RKO (cell line): ENCODE results near the gene DNAAF1.
A peak's percentile ranks its signal among the peaks of the same experiment; 100 is the strongest.
"Not testable (repeated sequence)": the region's sequence is repeated elsewhere in the genome, so short reads cannot be mapped to it uniquely, and the experiment has no call there.

Experiments used
- DNase-seq: peaks from one replicate; pipeline ENCODE4 v3.0.0-alpha.2; 2016; ENCODE audit warnings: low spot score

Gene DNAAF1

DNA sequence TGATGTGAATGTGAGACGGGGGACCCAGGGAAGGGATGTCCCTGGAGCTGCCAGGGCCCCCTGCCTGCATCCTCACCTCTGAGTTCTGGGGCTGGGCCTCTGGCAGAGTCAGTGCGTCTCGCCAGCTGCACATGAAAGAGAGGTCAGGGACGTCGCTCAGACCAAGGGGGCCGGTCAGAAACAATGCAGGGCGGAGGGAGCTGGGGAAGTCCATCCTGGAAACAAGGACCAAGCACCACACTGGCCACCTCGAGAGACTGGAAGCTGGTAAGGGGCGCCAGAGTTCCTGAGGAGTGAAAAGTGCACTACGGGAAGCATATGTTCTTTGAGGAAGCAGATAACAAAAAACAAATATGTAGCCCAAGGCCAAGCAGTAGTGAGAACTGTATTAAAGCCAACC is 39.7 kb downstream of the DNAAF1 start:
- no peak for DNase-seq

DNA sequence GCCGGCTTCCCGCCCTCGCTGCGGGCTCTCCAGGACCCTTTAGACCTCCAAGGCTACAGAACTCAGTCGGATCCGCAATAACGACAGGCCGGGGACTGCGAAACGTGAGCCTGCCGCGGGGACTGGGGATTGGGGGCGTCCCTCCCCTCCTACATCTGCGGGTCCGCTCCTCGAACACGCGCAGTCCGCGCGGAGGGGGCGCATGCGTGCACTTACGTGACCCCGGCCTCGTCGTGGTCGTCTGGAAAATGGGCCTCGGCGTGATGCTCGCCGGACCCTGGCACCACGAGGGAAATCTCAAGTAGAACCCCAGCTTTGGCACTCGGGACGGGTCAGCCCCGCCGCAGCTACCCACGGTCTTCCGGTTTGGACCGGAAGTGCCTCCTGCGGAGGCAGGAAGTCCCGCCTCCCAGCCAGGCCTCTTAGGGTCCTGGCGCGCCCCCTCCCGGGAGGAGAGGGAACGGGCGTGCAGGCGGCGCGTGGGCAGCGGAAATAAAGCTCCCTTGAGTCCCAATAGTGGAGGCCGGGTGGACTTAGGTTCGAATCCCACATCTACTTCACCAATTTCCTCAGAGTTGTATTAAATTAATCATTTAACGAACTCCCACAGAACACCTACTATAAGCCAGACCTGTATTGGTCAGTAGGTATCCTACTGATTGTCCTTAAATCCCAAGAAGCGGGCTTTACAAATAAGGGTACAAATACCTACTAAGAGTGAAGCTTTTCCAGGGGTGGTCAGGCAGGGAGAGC is 41.8 kb downstream of the DNAAF1 start, which contains the start of gene TAF1C:
Gene TAF1C, minus strand, starts transcription at position 373 of the 753 bp plus-strand sequence. CDS start 2,069 bp downstream, outside the sequence.
- DNase-seq, result peak; percentile 92

DNA sequence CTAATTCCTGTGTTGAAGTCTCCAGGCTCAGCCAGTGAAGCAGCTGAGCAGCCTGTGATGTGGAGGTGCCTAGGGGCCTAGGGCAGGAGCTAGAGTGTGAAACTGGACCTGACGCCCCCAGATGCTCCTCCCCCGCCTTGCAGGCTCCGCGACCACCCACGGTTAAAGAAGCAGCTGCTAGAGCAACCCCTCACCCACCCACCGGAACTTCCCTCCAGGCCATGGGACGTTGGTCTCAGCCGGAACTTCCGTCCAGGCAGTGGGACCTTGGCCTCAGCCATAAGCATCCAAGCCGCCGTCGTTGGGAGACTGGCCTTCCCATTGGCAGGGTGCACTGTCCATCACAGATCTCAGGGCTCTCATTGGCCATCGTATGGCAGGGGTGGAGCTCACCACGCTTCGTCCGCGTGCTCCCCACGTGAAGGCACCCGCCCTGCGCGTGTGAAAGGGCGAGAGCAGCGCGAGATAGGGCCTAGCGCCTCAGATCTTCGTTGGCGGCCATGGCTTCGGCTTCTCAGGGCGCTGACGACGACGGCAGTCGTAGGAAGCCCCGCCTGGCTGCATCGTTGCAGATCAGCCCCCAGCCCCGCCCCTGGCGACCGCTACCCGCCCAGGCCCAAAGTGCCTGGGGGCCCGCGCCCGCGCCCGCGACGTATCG is 45.8 kb downstream of the DNAAF1 start, which contains the start of gene ADAD2:
Gene ADAD2, plus strand, starts transcription at position 427 of the 658 bp plus-strand sequence. Its CDS starts 74 bp downstream, at position 501.
- no peak for DNase-seq

DNA sequence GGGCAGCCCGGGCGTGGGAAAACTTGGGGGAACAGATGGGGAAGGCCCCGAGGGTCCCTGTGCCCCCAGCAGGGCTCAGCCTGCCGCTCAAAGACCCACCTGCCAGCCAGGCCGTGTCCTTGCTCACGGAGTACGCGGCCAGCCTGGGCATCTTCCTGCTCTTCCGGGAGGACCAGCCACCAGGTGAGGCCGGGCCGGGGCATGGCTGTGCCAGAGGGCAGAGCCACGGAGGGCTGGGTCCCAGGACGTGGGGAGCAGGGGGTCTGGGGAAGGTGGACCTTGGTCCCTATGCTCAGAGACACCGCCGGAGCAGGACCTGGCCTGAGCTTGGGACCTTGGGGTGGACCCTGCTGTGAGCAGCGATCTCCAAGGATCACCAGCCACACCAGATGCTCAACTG is 46.4 kb downstream of the DNAAF1 start:
- no peak for DNase-seq

GRCh38 chr16:84193480-84193879 is 48.4 kb downstream of the DNAAF1 start:
- DNase-seq, result no peak

GRCh38 chr16:84194018-84194417 is 48.9 kb downstream of the DNAAF1 start:
- no peak for DNase-seq

- no peak for DNase-seq
Observed at GRCh38 chr16:84194470-84195200, 49.5 kb downstream of the DNAAF1 start.

DNA sequence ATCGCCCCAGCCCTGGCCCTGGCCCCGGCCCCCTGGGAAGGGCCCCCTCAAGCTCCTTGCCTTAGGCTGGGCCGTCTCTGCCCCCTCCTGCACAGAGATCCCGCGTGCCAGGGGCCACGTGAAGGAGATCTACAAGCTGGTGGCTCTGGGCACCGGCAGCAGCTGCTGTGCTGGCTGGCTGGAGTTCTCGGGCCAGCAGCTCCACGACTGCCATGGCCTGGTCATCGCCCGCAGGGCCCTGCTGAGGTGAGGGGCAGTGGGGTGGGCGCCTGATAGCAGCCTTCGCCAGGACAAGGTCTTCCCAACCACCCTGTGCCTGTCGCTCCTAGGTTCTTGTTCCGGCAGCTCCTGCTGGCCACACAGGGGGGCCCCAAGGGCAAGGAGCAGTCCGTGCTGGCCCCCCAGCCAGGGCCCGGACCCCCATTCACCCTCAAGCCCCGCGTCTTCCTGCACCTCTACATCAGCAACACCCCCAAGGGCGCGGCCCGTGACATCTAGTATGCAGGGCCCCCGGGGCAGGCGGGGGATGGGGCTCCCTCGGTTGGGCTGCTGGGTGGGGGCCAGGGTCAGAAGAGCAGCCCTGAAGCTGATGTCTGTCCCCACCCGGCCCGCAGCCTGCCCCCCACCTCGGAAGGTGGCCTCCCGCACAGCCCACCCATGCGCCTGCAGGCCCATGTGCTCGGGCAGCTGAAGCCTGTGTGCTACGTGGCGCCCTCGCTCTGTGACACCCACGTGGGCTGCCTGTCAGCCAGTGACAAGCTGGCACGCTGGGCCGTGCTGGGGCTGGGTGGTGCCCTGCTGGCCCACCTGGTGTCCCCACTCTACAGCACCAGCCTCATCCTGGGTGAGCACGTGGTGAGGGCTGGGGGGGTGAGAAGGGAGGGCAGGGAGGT is 50.3 kb downstream of the DNAAF1 start:
- no peak for DNase-seq

DNA sequence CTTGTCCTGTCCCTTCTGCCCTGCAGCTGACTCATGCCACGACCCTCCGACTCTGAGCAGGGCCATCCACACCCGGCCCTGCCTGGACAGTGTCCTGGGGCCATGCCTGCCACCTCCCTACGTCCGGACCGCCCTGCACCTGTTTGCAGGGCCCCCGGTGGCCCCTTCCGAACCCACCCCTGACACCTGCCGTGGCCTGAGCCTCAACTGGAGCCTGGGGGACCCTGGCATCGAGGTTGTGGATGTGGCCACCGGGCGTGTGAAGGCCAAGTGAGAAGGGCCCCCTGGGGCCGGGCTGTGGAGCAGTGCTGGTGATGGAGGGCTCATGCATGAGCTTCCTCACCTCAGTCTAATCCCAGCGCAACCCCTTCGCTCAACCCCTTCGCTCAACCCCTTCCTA is 51.0 kb downstream of the DNAAF1 start:
- DNase-seq, result no peak

- DNase-seq, result no peak
Observed at GRCh38 chr16:84196727-84197394, 51.8 kb downstream of the DNAAF1 start.

- no peak for DNase-seq
Observed at GRCh38 chr16:84197466-84198128, 52.5 kb downstream of the DNAAF1 start.

DNA sequence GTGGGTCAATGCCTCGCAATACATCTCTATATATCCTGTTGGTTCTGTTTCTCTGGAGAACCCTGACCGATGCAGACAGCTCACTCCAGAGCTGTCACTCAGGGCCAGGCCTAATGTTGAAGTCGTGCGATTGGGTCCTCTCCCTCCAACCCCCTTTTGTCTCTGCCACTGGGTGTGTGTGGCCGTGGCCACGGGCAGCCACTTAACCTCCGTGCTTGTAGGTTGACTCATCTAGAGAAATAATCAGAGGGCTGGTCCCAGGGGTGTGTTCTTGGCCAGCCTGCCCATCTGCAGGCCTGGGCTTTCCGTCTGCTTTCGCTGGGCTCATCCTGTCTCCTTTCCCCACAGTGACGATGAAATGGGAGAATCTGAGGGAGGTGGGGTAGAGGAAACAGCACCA is 53.3 kb downstream of the DNAAF1 start:
- no peak for DNase-seq

DNA sequence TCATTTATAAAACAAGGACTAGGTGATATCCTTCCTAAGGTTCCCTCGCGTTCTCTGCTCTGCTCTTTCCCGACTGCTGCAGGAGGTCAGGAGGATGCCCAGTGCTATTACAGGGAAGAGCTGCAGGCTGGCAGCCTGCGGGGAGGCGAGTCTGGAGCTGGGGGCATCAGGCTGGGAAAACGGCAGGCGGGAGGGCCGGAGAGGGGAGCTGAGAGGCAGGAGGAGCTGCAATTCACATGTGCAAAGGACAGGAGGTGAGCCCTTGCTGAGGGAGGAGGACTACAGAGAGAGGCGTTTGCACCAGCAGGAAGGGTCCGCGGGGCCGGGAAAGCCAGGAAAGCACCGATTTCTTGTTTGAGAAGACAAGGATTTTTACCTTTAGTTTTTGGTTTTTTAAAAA is 54.0 kb downstream of the DNAAF1 start:
- DNase-seq, result no peak

DNA sequence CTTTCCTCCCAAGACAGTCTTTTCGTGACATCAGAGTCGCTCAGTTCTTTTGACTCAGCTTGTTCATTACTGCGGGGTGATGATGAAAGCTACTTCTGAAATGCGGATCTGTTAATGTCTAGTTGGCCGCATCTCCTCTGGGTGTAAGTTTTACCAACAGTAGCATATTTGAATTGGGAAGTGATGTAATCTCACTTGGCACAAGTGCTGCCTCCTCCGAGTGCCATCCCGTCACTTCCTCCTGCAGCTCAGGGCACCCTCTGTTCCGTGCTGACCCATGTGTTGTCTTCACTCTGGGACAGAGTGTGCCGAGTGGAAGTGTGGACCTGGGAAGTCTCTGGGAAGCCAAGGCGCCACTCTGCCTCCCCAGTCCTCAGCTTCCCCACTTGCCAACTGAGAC is 54.8 kb downstream of the DNAAF1 start:
- no peak for DNase-seq

DNA sequence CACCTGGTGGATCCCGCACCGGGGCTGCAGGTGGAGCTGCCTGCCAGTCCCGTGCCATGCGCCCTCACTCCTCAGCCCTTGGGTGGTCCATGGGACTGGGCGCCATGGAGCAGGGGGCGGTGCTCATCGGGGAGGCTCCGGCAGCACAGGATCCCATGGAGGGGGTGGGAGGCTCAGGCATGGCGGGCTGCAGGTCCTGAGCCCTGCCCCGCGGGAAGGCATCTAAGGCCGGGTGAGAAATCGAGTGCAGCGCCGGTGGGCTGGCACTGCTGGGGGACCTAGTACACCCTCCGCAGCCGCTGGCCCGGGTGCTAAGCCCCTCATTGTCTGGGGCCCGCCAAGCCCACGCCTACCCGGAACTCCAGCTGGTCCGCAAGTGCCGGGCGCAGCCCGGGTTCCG is 59.4 kb downstream of the DNAAF1 start:
- DNase-seq, result not testable (repeated sequence)

DNA sequence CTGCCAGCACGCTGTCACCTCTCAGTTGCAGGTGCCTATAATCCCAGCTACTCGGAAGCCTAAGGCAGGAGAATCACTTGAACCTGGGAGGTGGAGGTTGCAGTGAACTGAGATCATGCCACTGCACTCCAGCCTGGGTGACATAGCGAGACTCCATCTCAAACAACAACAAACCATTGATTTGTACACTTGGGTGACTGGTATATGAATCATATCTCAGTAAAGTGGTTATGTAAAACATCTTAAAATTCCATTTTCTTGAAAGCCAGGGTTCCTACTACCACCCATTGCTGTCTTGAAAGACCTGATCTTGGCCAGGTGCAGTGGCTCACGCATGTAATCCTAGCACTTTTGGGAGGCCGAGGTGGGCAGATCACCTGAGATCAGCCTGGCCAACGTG is 60.0 kb downstream of the DNAAF1 start:
- DNase-seq, result not testable (repeated sequence)

DNA sequence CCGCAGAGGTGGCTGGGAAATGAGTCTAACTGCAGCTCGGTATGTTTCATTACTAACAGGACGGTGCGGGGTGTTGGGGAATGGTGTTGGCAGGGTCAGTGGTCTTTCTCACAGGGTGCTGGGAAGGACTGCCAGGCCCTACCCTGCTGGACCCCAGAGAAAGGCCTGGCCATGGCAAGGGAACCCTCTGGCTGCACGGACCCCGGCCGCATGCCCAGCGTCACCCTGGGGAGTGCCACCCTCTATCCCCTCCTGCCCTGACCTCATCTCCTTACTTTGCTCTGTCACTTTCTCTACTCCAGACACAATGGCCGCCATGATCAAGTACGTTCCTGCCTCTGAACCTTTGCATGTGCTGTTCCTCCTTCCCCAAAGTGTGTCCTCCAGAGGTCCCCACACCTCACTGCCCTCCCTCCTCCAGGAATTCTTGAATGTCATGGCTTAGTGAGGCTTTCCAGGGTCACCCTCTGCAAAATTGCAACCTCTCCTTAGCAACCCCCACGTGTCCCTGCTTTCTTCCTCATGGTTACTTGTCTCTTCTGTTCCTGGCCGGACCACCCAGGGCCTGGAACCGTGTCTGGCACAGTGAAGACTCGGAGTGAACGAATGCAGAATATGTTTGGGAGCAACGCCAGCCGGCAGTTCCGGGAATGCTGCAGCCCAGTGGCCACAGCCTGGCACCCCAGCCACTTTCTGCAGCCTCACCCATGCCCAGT is 61.0 kb downstream of the DNAAF1 start:
- DNase-seq, result no peak

GRCh38 chr16:84207251-84207650 is 62.1 kb downstream of the DNAAF1 start:
- no peak for DNase-seq

GRCh38 chr16:84207879-84208278 is 62.8 kb downstream of the DNAAF1 start:
- DNase-seq, result no peak

- no peak for DNase-seq
Observed at GRCh38 chr16:84209989-84210388, 64.9 kb downstream of the DNAAF1 start.
